GM10266 (cell line): ENCODE measurements around the gene DDX24.
A peak's percentile ranks its signal among the peaks of the same experiment; 100 is the strongest.

Source experiments
- DNase-seq: peaks from one replicate; pipeline ENCODE4 v3.0.0; 2012; ENCODE audit errors: extremely low spot score
- TF ChIP-seq, protein P1 (sequence below): IDR thresholded peaks from 2 replicates; pipeline ENCODE4 v1.5.1; 2012; ENCODE audit warnings: mild to moderate bottlenecking, low read depth; ENCODE audit not compliant: control insufficient read depth, insufficient read depth; ENCODE audit errors: missing control alignments

DDX24 gene

DNA sequence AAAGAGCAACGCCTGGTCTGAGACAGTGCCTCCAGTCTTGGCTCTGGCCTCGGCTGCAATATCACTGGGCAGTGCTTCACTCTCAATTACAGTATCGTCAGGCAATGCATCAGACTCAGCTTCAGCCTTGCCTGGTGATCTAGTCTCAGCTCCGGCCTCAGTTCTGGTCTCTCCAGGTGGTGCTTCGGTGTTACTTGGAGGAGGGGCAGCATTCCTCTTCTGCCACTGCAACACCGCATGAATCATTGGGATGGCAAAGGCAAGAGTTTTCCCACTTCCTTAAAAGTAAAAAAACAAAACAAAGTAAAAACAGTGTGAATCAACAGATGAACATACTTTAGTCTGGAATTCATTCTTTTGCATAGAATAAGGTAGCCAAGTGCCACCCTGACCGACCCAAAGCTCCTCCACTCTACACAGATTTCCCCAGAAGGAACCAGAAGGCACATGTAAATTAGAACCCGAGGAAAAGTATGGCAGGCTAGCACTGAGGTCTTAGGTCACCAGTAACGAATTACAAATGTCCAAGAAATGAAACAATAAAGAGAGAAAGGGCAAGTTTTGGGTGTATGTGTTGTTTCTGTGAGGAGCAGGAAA is 18.6 kb downstream of the DDX24 start:
- DNase-seq, result no peak
- TF ChIP-seq, protein P1, sequence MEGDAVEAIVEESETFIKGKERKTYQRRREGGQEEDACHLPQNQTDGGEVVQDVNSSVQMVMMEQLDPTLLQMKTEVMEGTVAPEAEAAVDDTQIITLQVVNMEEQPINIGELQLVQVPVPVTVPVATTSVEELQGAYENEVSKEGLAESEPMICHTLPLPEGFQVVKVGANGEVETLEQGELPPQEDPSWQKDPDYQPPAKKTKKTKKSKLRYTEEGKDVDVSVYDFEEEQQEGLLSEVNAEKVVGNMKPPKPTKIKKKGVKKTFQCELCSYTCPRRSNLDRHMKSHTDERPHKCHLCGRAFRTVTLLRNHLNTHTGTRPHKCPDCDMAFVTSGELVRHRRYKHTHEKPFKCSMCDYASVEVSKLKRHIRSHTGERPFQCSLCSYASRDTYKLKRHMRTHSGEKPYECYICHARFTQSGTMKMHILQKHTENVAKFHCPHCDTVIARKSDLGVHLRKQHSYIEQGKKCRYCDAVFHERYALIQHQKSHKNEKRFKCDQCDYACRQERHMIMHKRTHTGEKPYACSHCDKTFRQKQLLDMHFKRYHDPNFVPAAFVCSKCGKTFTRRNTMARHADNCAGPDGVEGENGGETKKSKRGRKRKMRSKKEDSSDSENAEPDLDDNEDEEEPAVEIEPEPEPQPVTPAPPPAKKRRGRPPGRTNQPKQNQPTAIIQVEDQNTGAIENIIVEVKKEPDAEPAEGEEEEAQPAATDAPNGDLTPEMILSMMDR, result no peak

GRCh38 chr14:94059998-94060397 is 21.0 kb downstream of the DDX24 start:
- DNase-seq, result no peak
- TF ChIP-seq, protein P1, result no peak

- DNase-seq, result no peak
- TF ChIP-seq, protein P1, result no peak
These were observed 22.3 kb downstream of the DDX24 start for GRCh38 chr14:94058674-94059138.

DNA sequence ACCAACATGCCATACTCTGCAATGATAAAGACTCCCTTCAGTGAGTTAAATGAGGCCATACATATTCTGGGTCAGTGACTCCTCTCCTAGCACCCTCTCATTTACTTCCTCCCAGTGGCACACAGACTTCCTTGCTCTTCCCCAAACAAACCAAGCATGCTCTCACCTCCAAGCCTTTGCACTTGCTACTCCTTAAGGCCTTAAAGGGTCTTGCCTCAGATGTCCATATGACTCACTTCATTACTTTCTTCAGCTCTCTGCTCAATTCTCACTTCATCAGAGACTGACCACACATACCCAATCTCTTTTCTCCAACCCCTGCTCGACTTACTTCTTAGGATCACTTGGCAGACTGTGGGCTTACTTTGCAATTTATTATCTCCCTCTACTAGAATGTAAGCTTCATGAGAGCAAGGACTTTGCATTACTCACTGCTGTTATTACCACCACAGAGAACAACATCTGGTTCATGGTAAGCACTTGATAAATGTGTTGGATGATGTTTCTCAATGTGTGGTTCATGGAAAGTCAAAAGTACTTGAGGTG is 22.8 kb downstream of the DDX24 start:
- DNase-seq, result no peak
- TF ChIP-seq, protein P1, result no peak

GRCh38 chr14:94056579-94057308 is 24.3 kb downstream of the DDX24 start:
- peak; percentile 51 for DNase-seq
- TF ChIP-seq, protein P1, result no peak

GRCh38 chr14:94054936-94055335 is 26.1 kb downstream of the DDX24 start:
- TF ChIP-seq, protein P1, result no peak
- no peak for DNase-seq

DNA sequence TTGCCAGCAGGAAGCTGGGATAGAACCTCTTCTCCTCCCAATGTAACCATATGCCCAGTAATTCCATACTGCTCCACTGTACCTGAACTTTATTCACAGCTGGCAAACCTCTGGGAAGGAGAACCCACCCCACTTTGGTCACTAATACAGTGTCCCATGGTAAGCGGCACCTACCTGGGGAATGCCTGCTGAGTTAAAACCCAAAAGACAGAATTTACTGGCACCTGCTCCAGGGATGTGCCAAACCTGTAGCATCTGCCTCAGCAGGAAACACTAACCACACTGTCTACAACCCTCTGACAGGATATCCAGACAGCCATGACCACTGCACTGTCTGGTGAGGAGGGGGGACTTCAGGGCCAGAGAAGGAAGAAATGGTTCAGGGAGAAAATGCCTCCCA is 26.6 kb downstream of the DDX24 start:
- DNase-seq, result no peak
- TF ChIP-seq, protein P1, result no peak
